HG03521 (cell line): ENCODE data around the gene MDM1.

ENCODE experiments used
- ATAC-seq: cut with Tn5 transposase; IDR thresholded peaks from one replicate; pipeline ENCODE4 v1.9.1; 2021; ENCODE audit warnings: mild to moderate bottlenecking, moderate library complexity; ENCODE audit not compliant: unreplicated experiment

MDM1 gene

GRCh38 chr12:68331869-68332727, at the start of gene MDM1:
Gene MDM1 (minus strand): TSS chr12:68332362. CDS start chr12:68332245, 117 bp downstream.
- ATAC-seq: peak; percentile 99

- no peak for ATAC-seq
These were observed 49.5 kb upstream of the MDM1 start for GRCh38 chr12:68381476-68382219.

- no peak for ATAC-seq
These were observed 46.9 kb upstream of the MDM1 start for GRCh38 chr12:68378872-68379606.

GRCh38 chr12:68377881-68378280, 45.7 kb upstream of the MDM1 start:
- no peak for ATAC-seq

GRCh38 chr12:68376901-68377300, 44.7 kb upstream of the MDM1 start:
- no peak for ATAC-seq

- no peak for ATAC-seq
These were observed 43.9 kb upstream of the MDM1 start for GRCh38 chr12:68375756-68376695.

GRCh38 chr12:68374307-68374982, 42.3 kb upstream of the MDM1 start:
- peak; percentile 94 for ATAC-seq

- no peak for ATAC-seq
These were observed 38.5 kb upstream of the MDM1 start for GRCh38 chr12:68370667-68371066.

GRCh38 chr12:68370006-68370590, 37.9 kb upstream of the MDM1 start:
- ATAC-seq: no peak

GRCh38 chr12:68368327-68368726, 36.2 kb upstream of the MDM1 start:
- ATAC-seq: no peak

GRCh38 chr12:68367903-68368302, 35.7 kb upstream of the MDM1 start:
- no peak for ATAC-seq

GRCh38 chr12:68367116-68367515, 35.0 kb upstream of the MDM1 start:
- ATAC-seq: no peak

GRCh38 chr12:68364893-68365725, 32.9 kb upstream of the MDM1 start:
- ATAC-seq: peak; percentile 79

- ATAC-seq: no peak
These were observed 32.2 kb upstream of the MDM1 start for GRCh38 chr12:68364328-68364727.

- ATAC-seq: no peak
These were observed 29.8 kb upstream of the MDM1 start for GRCh38 chr12:68361953-68362352.

- peak; percentile 17 for ATAC-seq
These were observed 27.5 kb upstream of the MDM1 start for GRCh38 chr12:68359674-68360073.

GRCh38 chr12:68358532-68359485, 26.6 kb upstream of the MDM1 start:
- peak; percentile 78 for ATAC-seq
